HepG2 (cell line): Measurements from ENCODE around the gene SETD1A. TPM values are rescaled to one million over a fixed set of nuclear protein-coding genes. Genes with fewer than 3 reads are reported as not detected.

Experiments
- FOSL1 ChIP-seq: sonication (generic); formaldehyde crosslinking; IDR thresholded peaks from 2 replicates; pipeline ENCODE4 v1.9.0; 2021; ENCODE audit warnings: missing genetic modification reagents, borderline replicate concordance
- GRHL1 ChIP-seq: sonication (generic); formaldehyde crosslinking; conservative IDR thresholded peaks from 2 replicates; pipeline ENCODE4 v1.8.0; 2022; ENCODE audit warnings: missing genetic modification reagents
- KDM1A ChIP-seq: IDR thresholded peaks from 2 replicates; pipeline ENCODE4 v1.6.1; 2016; ENCODE audit warnings: missing compliant biosample characterization
- NR2C2 ChIP-seq: sonication (generic); formaldehyde crosslinking; IDR thresholded peaks from 2 replicates; pipeline ENCODE4 v1.4.0; 2020; ENCODE audit warnings: missing genetic modification reagents, mild to moderate bottlenecking, moderate library complexity, borderline replicate concordance
- POLR2G ChIP-seq: fragments of 200-400 bp; formaldehyde crosslinking; IDR thresholded peaks from 2 replicates; pipeline ENCODE4 v1.6.1; 2018; ENCODE audit warnings: mild to moderate bottlenecking, low read depth, low read length, moderate library complexity
- UBTF ChIP-seq: sonication (generic); formaldehyde crosslinking; IDR thresholded peaks from 2 replicates; pipeline ENCODE4 v1.4.0; 2020; ENCODE audit warnings: mild to moderate bottlenecking, missing genetic modification reagents
- ZBTB14 ChIP-seq: sonication (generic); formaldehyde crosslinking; IDR thresholded peaks from 2 replicates; pipeline ENCODE4 v1.4.0; 2020; ENCODE audit warnings: missing genetic modification reagents
- ZBTB38 ChIP-seq: sonication (generic); formaldehyde crosslinking; IDR thresholded peaks from 2 replicates; pipeline ENCODE4 v1.5.1; 2020; ENCODE audit warnings: mild to moderate bottlenecking, missing genetic modification reagents
- ZNF251 ChIP-seq: sonication (generic); formaldehyde crosslinking; IDR thresholded peaks from 2 replicates; pipeline ENCODE4 v1.9.0; 2021; ENCODE audit warnings: mild to moderate bottlenecking, missing genetic modification reagents
- ZNF558 ChIP-seq: sonication (generic); formaldehyde crosslinking; IDR thresholded peaks from 2 replicates; pipeline ENCODE4 v1.9.0; 2022; ENCODE audit warnings: mild to moderate bottlenecking, missing genetic modification reagents, borderline replicate concordance
- ZNF567 ChIP-seq: sonication (generic); formaldehyde crosslinking; IDR thresholded peaks from 2 replicates; pipeline ENCODE4 v1.8.1; 2023; ENCODE audit warnings: mild to moderate bottlenecking, missing genetic modification reagents, borderline replicate concordance
- ZNF816 ChIP-seq: sonication (generic); formaldehyde crosslinking; IDR thresholded peaks from 2 replicates; pipeline ENCODE4 v1.8.0; 2022; ENCODE audit warnings: missing genetic modification reagents, mild to moderate bottlenecking, borderline replicate concordance
- polyA plus RNA-seq, 8 experiments: library from polyadenylated mRNA; depleted of rRNA in 3 of 8; stranded (reverse) in 7 of 8; unstranded in 1 of 8; fragments of >200 nt; fragmentation: Illumina TruSeq in 4 of 8; extraction: Trizol in 4 of 8; gene quantifications; 2 replicates each; pipeline versions ENCODE4 v1.2.1 to v1.2.3, GENCODE V29; 2011 to 2016; ENCODE audit warnings: low read depth in 4 of 8, missing spikeins in 1 of 8, mixed read lengths in 1 of 8; ENCODE audit not compliant: insufficient read depth in 1 of 8
- total RNA-seq, 5 experiments: library from RNA; depleted of rRNA; stranded (reverse); fragments of >200 nt; fragmentation: Illumina TruSeq; extraction: Trizol; gene quantifications; 2 replicates each; pipeline ENCODE4 v1.2.3, GENCODE V29; 2016; ENCODE audit warnings: low read depth in 1 of 5
- TF ChIP-seq, protein P1 (sequence below): IDR thresholded peaks from 2 replicates; pipeline ENCODE4 v1.6.1; 2016; ENCODE audit warnings: low read depth, missing genetic modification reagents, missing compliant biosample characterization
- TF ChIP-seq, protein P2 (sequence below): fragments of 450-650 bp; IDR thresholded peaks from 2 replicates; pipeline ENCODE4 v1.6.1; 2016

The SETD1A gene
- total and polyA plus RNA-seq, 2 of the 13 experiments (the other 11 are each of a cell fraction or from before 2014, with no cell fraction given) = 3.8 to 5.6 TPM

GRCh38 chr16:31023627-31024226 is 66.2 kb downstream of the SETD1A start (continued):
- TF ChIP-seq, protein P1, sequence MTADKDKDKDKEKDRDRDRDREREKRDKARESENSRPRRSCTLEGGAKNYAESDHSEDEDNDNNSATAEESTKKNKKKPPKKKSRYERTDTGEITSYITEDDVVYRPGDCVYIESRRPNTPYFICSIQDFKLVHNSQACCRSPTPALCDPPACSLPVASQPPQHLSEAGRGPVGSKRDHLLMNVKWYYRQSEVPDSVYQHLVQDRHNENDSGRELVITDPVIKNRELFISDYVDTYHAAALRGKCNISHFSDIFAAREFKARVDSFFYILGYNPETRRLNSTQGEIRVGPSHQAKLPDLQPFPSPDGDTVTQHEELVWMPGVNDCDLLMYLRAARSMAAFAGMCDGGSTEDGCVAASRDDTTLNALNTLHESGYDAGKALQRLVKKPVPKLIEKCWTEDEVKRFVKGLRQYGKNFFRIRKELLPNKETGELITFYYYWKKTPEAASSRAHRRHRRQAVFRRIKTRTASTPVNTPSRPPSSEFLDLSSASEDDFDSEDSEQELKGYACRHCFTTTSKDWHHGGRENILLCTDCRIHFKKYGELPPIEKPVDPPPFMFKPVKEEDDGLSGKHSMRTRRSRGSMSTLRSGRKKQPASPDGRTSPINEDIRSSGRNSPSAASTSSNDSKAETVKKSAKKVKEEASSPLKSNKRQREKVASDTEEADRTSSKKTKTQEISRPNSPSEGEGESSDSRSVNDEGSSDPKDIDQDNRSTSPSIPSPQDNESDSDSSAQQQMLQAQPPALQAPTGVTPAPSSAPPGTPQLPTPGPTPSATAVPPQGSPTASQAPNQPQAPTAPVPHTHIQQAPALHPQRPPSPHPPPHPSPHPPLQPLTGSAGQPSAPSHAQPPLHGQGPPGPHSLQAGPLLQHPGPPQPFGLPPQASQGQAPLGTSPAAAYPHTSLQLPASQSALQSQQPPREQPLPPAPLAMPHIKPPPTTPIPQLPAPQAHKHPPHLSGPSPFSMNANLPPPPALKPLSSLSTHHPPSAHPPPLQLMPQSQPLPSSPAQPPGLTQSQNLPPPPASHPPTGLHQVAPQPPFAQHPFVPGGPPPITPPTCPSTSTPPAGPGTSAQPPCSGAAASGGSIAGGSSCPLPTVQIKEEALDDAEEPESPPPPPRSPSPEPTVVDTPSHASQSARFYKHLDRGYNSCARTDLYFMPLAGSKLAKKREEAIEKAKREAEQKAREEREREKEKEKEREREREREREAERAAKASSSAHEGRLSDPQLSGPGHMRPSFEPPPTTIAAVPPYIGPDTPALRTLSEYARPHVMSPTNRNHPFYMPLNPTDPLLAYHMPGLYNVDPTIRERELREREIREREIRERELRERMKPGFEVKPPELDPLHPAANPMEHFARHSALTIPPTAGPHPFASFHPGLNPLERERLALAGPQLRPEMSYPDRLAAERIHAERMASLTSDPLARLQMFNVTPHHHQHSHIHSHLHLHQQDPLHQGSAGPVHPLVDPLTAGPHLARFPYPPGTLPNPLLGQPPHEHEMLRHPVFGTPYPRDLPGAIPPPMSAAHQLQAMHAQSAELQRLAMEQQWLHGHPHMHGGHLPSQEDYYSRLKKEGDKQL (CRISPR knock-in tag) = no peak
- no peak for TF ChIP-seq ZBTB14 (CRISPR knock-in tag)
- TF ChIP-seq ZBTB38 (CRISPR knock-in tag) = no peak
- no peak for TF ChIP-seq NR2C2 (CRISPR knock-in tag)
- 0 out of 2 replicates have a peak, but pooled peaks have one; percentile 16 for TF ChIP-seq KDM1A (CRISPR knock-in tag)
- TF ChIP-seq, protein P2, sequence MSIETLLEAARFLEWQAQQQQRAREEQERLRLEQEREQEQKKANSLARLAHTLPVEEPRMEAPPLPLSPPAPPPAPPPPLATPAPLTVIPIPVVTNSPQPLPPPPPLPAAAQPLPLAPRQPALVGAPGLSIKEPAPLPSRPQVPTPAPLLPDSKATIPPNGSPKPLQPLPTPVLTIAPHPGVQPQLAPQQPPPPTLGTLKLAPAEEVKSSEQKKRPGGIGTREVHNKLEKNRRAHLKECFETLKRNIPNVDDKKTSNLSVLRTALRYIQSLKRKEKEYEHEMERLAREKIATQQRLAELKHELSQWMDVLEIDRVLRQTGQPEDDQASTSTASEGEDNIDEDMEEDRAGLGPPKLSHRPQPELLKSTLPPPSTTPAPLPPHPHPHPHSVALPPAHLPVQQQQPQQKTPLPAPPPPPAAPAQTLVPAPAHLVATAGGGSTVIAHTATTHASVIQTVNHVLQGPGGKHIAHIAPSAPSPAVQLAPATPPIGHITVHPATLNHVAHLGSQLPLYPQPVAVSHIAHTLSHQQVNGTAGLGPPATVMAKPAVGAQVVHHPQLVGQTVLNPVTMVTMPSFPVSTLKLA = no peak
- TF ChIP-seq UBTF (CRISPR knock-in tag) = no peak
- no peak for TF ChIP-seq FOSL1
- no peak for TF ChIP-seq ZNF816 (CRISPR knock-in tag)
- no peak for TF ChIP-seq ZNF567 (CRISPR knock-in tag)
- no peak for TF ChIP-seq POLR2G
- TF ChIP-seq ZNF251 = no peak
- TF ChIP-seq GRHL1 = no peak
- no peak for TF ChIP-seq ZNF558 (CRISPR knock-in tag)
